MM.1S (cell line): Measurements from ENCODE around the gene HMGB3.

Source experiments
- DNase-seq: peaks from one replicate; pipeline ENCODE4 v3.0.0-alpha.2; 2015
- H2AFZ ChIP-seq: fragments of 300-600 bp; sonication (generic); 2 replicates; pipeline ENCODE4 v1.6.0; 2016; ENCODE audit warnings: antibody characterized with exemption, low read length
- H3F3A ChIP-seq: fragments of 300-600 bp; sonication (generic); 2 replicates; pipeline ENCODE4 v1.6.1; 2016; ENCODE audit warnings: mild to moderate bottlenecking, antibody characterized with exemption, low read length, moderate library complexity, mixed read lengths; ENCODE audit not compliant: insufficient read depth
- H3K27ac ChIP-seq: fragments of 300-600 bp; sonication (generic); 2 replicates; pipeline ENCODE4 v1.5.1; 2016; ENCODE audit warnings: mild to moderate bottlenecking, low read length
- H3K27me3 ChIP-seq: fragments of 300-600 bp; sonication (generic); replicated peaks from 2 replicates; pipeline ENCODE4 v1.6.0; 2016; ENCODE audit warnings: low read length; ENCODE audit not compliant: insufficient read depth
- H3K36me3 ChIP-seq: fragments of 300-600 bp; sonication (generic); replicated peaks from 2 replicates; pipeline ENCODE4 v1.6.1; 2016; ENCODE audit warnings: mild to moderate bottlenecking, low read length, mixed read lengths; ENCODE audit not compliant: insufficient read depth
- H3K4me1 ChIP-seq: fragments of 300-600 bp; sonication (generic); 2 replicates; pipeline ENCODE4 v1.6.1; 2016; ENCODE audit warnings: low read length, mixed read lengths
- H3K4me2 ChIP-seq: fragments of 300-600 bp; sonication (generic); 2 replicates; pipeline ENCODE4 v1.6.0; 2016; ENCODE audit warnings: low read depth, low read length
- H3K4me3 ChIP-seq: fragments of 300-600 bp; sonication (generic); 2 replicates; pipeline ENCODE4 v1.5.1; 2016; ENCODE audit warnings: low read length, mixed read lengths
- H3K79me2 ChIP-seq: fragments of 300-600 bp; sonication (generic); 2 replicates; pipeline ENCODE4 v1.6.1; 2016; ENCODE audit warnings: mixed run types, low read length, mixed read lengths
- H3K9ac ChIP-seq: fragments of 300-600 bp; sonication (generic); 2 replicates; pipeline ENCODE4 v1.6.1; 2016; ENCODE audit warnings: low read length, mixed read lengths
- H3K9me2 ChIP-seq: fragments of 300-600 bp; sonication (generic); replicated peaks from 2 replicates; pipeline ENCODE4 v1.6.1; 2016; ENCODE audit warnings: mild to moderate bottlenecking, low read length, mixed read lengths; ENCODE audit not compliant: insufficient read depth
- H3K9me3 ChIP-seq: fragments of 300-600 bp; sonication (generic); replicated peaks from 2 replicates; pipeline ENCODE4 v1.6.1; 2016; ENCODE audit warnings: mild to moderate bottlenecking, low read length, mixed read lengths; ENCODE audit not compliant: insufficient read depth
- H4K20me1 ChIP-seq: fragments of 300-600 bp; sonication (generic); 2 replicates; pipeline ENCODE4 v1.6.1; 2016; ENCODE audit warnings: mild to moderate bottlenecking, low read length, moderate library complexity, mixed read lengths; ENCODE audit not compliant: insufficient read depth
- EZH2 ChIP-seq: fragments of 300-600 bp; sonication (generic); optimal IDR thresholded peaks from 2 replicates; pipeline ENCODE3; 2017; ENCODE audit warnings: low read depth, mild to moderate bottlenecking, antibody characterized with exemption, low read length, mixed read lengths
- EZH2phosphoT487 ChIP-seq: fragments of 300-600 bp; sonication (generic); IDR thresholded peaks from 2 replicates; pipeline ENCODE4 v1.6.1; 2018; ENCODE audit warnings: antibody characterized with exemption, low read length
- TF ChIP-seq, protein P1 (sequence below): fragments of 300-600 bp; sonication (generic); IDR thresholded peaks from 2 replicates; pipeline ENCODE4 v1.5.1; 2016; ENCODE audit warnings: antibody characterized with exemption, low read length, mixed read lengths

Gene HMGB3

GRCh38 chrX:151031391-151031975 lies 48.3 kb downstream of the HMGB3 start:
- Histone ChIP-seq H3K9me2 (no peaks in the 10 kb centered on the region), H3K27ac (no peak overlapping the region), H3K36me3 (no peaks in the 10 kb centered on the region), H3K79me2 (no peaks in the 10 kb centered on the region), H3K4me2 (no peak overlapping the region), H4K20me1 (no peaks in the 10 kb centered on the region), H3F3A (no peaks in the 10 kb centered on the region), H3K9ac (no peak overlapping the region), H3K4me1 (no peaks in the 10 kb centered on the region), H3K27me3 (no peaks in the 10 kb centered on the region), H3K4me3 (no peak overlapping the region), H3K9me3 (no peaks in the 10 kb centered on the region), H2AFZ (no peak overlapping the region)
- TF ChIP-seq EZH2phosphoT487 (no peak), EZH2 (no peak)
- no peak for DNase-seq

DNA sequence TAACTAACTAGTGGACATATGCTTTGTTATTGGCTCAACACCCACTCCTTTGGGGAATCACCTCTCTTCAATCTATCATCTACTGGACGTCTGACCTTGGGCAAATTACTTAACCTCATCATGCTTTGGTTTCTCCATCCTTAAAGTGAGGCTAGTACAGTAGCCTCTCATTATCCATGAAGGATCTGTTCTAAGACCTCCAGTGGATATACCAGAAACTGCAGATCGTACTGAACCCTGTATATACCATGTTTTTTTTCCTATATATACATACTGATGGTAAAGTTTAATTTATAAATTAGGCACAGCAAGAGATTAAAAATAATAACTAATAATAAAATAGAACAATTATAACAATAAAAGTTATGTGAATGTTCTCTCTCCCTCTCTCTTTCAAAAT lies 56.2 kb downstream of the HMGB3 start:
- Histone ChIP-seq H3K79me2 (no peaks in the 10 kb centered on the region), H3K4me3 (no peak overlapping the region), H3K36me3 (no peaks in the 10 kb centered on the region), H4K20me1 (no peaks in the 10 kb centered on the region), H3K9me3 (no peaks in the 10 kb centered on the region), H3K4me1 (no peaks in the 10 kb centered on the region), H3K27me3 (no peaks in the 10 kb centered on the region), H3K9me2 (no peaks in the 10 kb centered on the region), H3F3A (no peaks in the 10 kb centered on the region), H2AFZ (no peak overlapping the region), H3K9ac (no peak overlapping the region), H3K27ac (no peak overlapping the region), H3K4me2 (no peak overlapping the region)
- TF ChIP-seq EZH2 (no peak), EZH2phosphoT487 (no peak)
- TF ChIP-seq, protein P1, sequence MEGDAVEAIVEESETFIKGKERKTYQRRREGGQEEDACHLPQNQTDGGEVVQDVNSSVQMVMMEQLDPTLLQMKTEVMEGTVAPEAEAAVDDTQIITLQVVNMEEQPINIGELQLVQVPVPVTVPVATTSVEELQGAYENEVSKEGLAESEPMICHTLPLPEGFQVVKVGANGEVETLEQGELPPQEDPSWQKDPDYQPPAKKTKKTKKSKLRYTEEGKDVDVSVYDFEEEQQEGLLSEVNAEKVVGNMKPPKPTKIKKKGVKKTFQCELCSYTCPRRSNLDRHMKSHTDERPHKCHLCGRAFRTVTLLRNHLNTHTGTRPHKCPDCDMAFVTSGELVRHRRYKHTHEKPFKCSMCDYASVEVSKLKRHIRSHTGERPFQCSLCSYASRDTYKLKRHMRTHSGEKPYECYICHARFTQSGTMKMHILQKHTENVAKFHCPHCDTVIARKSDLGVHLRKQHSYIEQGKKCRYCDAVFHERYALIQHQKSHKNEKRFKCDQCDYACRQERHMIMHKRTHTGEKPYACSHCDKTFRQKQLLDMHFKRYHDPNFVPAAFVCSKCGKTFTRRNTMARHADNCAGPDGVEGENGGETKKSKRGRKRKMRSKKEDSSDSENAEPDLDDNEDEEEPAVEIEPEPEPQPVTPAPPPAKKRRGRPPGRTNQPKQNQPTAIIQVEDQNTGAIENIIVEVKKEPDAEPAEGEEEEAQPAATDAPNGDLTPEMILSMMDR: no peak
- no peak for DNase-seq
